Mammary epithelial cell (primary cell): ENCODE data around the gene P2RX5.

ENCODE experiments used
- CTCF ChIP-seq, 2 donors: IDR thresholded peaks in 1 of 2; conservative IDR thresholded peaks in 1 of 2; 2 replicates each; pipeline ENCODE4 v1.5.1; 2011 to 2012; ENCODE audit warnings: inconsistent platforms in 2 of 2, low read length in 2 of 2, mild to moderate bottlenecking in 2 of 2, control low read depth in 1 of 2, low read depth in 1 of 2; ENCODE audit not compliant: insufficient read depth in 1 of 2; ENCODE audit errors: extremely low read depth in 1 of 2
- EZH2 ChIP-seq: IDR thresholded peaks from 2 replicates; pipeline ENCODE4 v1.6.1; 2012; ENCODE audit warnings: low read length, inconsistent platforms, borderline replicate concordance

GRCh38 chr17:3682033-3682432, 13.9 kb downstream of the P2RX5 start:
- TF ChIP-seq CTCF (conservative IDR thresholded peaks at IDR 0.05 in 1 of 2, IDR thresholded peaks at IDR 0.05 in 1 of 2; ENCODE audit: extremely low read depth in 1 of 2, insufficient read depth in 1 of 2, low read depth in 1 of 2, low read length in 2 of 2) (no peak), EZH2 (no peak)
